Stimulated activated naive CD8-positive, alpha-beta T cell treated with anti-CD3 and anti-CD28 coated beads, Interleukin-15, Interleukin-2, amounts not matched to agents 100 ng/mL and 50 ng/mL, for 24 hours (primary cell): ENCODE data around the gene PLEKHA1.

Experiments used
- H3K27ac Mint-ChIP-seq: one replicate; pipeline ENCODE4 v1.8.0; 2021; ENCODE audit warnings: mild to moderate bottlenecking, mixed read lengths
- H3K27me3 Mint-ChIP-seq: one replicate; pipeline ENCODE4 v1.8.0; 2021; ENCODE audit warnings: mixed read lengths
- H3K36me3 Mint-ChIP-seq: one replicate; pipeline ENCODE4 v1.8.0; 2021; ENCODE audit warnings: low read depth, mixed read lengths
- H3K4me1 Mint-ChIP-seq: one replicate; pipeline ENCODE4 v1.8.0; 2021; ENCODE audit warnings: low read depth, mixed read lengths
- H3K4me3 Mint-ChIP-seq: one replicate; pipeline ENCODE4 v1.8.0; 2021; ENCODE audit warnings: mild to moderate bottlenecking, mixed read lengths
- H3K9me3 Mint-ChIP-seq: one replicate; pipeline ENCODE4 v1.8.0; 2021; ENCODE audit warnings: mixed read lengths

Gene PLEKHA1

GRCh38 chr10:122342293-122343134 is 32.0 kb upstream of the PLEKHA1 start:
- Mint-ChIP-seq H3K9me3 (no peaks in the 10 kb centered on the region), H3K36me3 (no peaks in the 10 kb centered on the region), H3K4me1 (peaks cover 15% of the 10 kb centered on the region), H3K27ac (no peak overlapping the region), H3K4me3 (no peak overlapping the region), H3K27me3 (peaks cover 7% of the 10 kb centered on the region)

- Mint-ChIP-seq H3K9me3 (no peaks in the 10 kb centered on the region), H3K27me3 (no peaks in the 10 kb centered on the region), H3K36me3 (no peaks in the 10 kb centered on the region), H3K4me3 (no peak overlapping the region), H3K4me1 (peaks cover 15% of the 10 kb centered on the region), H3K27ac (no peak overlapping the region)
These were observed 31.2 kb upstream of the PLEKHA1 start for GRCh38 chr10:122343135-122343800.

- peaks cover 15% of the 10 kb centered on the region for H3K4me1 Mint-ChIP-seq
- no peak overlapping the region for H3K27ac Mint-ChIP-seq
- no peaks in the 10 kb centered on the region for H3K27me3 Mint-ChIP-seq
- no peak overlapping the region for H3K4me3 Mint-ChIP-seq
- H3K9me3 Mint-ChIP-seq, result no peaks in the 10 kb centered on the region
- H3K36me3 Mint-ChIP-seq, result no peaks in the 10 kb centered on the region
These were observed 30.6 kb upstream of the PLEKHA1 start for GRCh38 chr10:122343936-122344335.

GRCh38 chr10:122344741-122345258 is 29.7 kb upstream of the PLEKHA1 start:
- Mint-ChIP-seq H3K9me3 (no peaks in the 10 kb centered on the region), H3K4me1 (peaks cover 15% of the 10 kb centered on the region), H3K36me3 (no peaks in the 10 kb centered on the region), H3K27me3 (no peaks in the 10 kb centered on the region), H3K4me3 (no peak overlapping the region), H3K27ac (no peak overlapping the region)

GRCh38 chr10:122346326-122346950 is 28.1 kb upstream of the PLEKHA1 start:
- Mint-ChIP-seq H3K27ac (no peak overlapping the region), H3K4me3 (no peak overlapping the region), H3K27me3 (no peaks in the 10 kb centered on the region), H3K4me1 (peaks cover 15% of the 10 kb centered on the region), H3K9me3 (no peaks in the 10 kb centered on the region), H3K36me3 (no peaks in the 10 kb centered on the region)

GRCh38 chr10:122347170-122347841 is 27.2 kb upstream of the PLEKHA1 start:
- H3K27ac Mint-ChIP-seq, result no peak overlapping the region
- H3K27me3 Mint-ChIP-seq, result peaks cover 5% of the 10 kb centered on the region
- peaks cover 15% of the 10 kb centered on the region for H3K4me1 Mint-ChIP-seq
- H3K9me3 Mint-ChIP-seq, result no peaks in the 10 kb centered on the region
- H3K4me3 Mint-ChIP-seq, result no peak overlapping the region
- H3K36me3 Mint-ChIP-seq, result no peaks in the 10 kb centered on the region

GRCh38 chr10:122348512-122348911 is 26.0 kb upstream of the PLEKHA1 start:
- peaks cover 5% of the 10 kb centered on the region for H3K27me3 Mint-ChIP-seq
- H3K9me3 Mint-ChIP-seq, result no peaks in the 10 kb centered on the region
- H3K27ac Mint-ChIP-seq, result no peak overlapping the region
- H3K4me3 Mint-ChIP-seq, result no peak overlapping the region
- H3K4me1 Mint-ChIP-seq, result peaks cover 10% of the 10 kb centered on the region
- H3K36me3 Mint-ChIP-seq, result no peaks in the 10 kb centered on the region

GRCh38 chr10:122348935-122349361 is 25.6 kb upstream of the PLEKHA1 start:
- H3K4me1 Mint-ChIP-seq, result peaks cover 6% of the 10 kb centered on the region
- peaks cover 5% of the 10 kb centered on the region for H3K27me3 Mint-ChIP-seq
- H3K9me3 Mint-ChIP-seq, result no peaks in the 10 kb centered on the region
- H3K36me3 Mint-ChIP-seq, result no peaks in the 10 kb centered on the region
- no peak overlapping the region for H3K27ac Mint-ChIP-seq
- no peak overlapping the region for H3K4me3 Mint-ChIP-seq

GRCh38 chr10:122349758-122350369 is 24.6 kb upstream of the PLEKHA1 start:
- no peak overlapping the region for H3K27ac Mint-ChIP-seq
- H3K4me3 Mint-ChIP-seq, result no peak overlapping the region
- no peaks in the 10 kb centered on the region for H3K9me3 Mint-ChIP-seq
- H3K27me3 Mint-ChIP-seq, result peaks cover 5% of the 10 kb centered on the region
- no peaks in the 10 kb centered on the region for H3K36me3 Mint-ChIP-seq
- H3K4me1 Mint-ChIP-seq, result peaks cover 2% of the 10 kb centered on the region

- no peaks in the 10 kb centered on the region for H3K36me3 Mint-ChIP-seq
- H3K27me3 Mint-ChIP-seq, result peaks cover 5% of the 10 kb centered on the region
- no peaks in the 10 kb centered on the region for H3K4me1 Mint-ChIP-seq
- H3K27ac Mint-ChIP-seq, result no peak overlapping the region
- H3K9me3 Mint-ChIP-seq, result no peaks in the 10 kb centered on the region
- H3K4me3 Mint-ChIP-seq, result no peak overlapping the region
These were observed 23.6 kb upstream of the PLEKHA1 start for GRCh38 chr10:122350893-122351292.

- Mint-ChIP-seq H3K9me3 (no peaks in the 10 kb centered on the region), H3K4me1 (no peaks in the 10 kb centered on the region), H3K36me3 (no peaks in the 10 kb centered on the region), H3K4me3 (no peak overlapping the region), H3K27ac (no peak overlapping the region), H3K27me3 (peaks cover 5% of the 10 kb centered on the region)
These were observed 21.5 kb upstream of the PLEKHA1 start for GRCh38 chr10:122352817-122353525.

GRCh38 chr10:122354383-122354782 is 20.1 kb upstream of the PLEKHA1 start:
- Mint-ChIP-seq H3K27ac (no peak overlapping the region), H3K27me3 (peaks cover 5% of the 10 kb centered on the region), H3K9me3 (peaks cover 6% of the 10 kb centered on the region), H3K4me3 (no peak overlapping the region), H3K4me1 (no peaks in the 10 kb centered on the region), H3K36me3 (peaks cover 6% of the 10 kb centered on the region)

GRCh38 chr10:122357685-122358084 is 16.8 kb upstream of the PLEKHA1 start:
- peaks cover 6% of the 10 kb centered on the region for H3K9me3 Mint-ChIP-seq
- H3K4me1 Mint-ChIP-seq, result peaks cover 4% of the 10 kb centered on the region
- H3K4me3 Mint-ChIP-seq, result no peak overlapping the region
- no peak overlapping the region for H3K27ac Mint-ChIP-seq
- H3K27me3 Mint-ChIP-seq, result no peaks in the 10 kb centered on the region
- peaks cover 6% of the 10 kb centered on the region for H3K36me3 Mint-ChIP-seq

GRCh38 chr10:122359621-122360020 is 14.9 kb upstream of the PLEKHA1 start:
- Mint-ChIP-seq H3K4me1 (peaks cover 7% of the 10 kb centered on the region), H3K4me3 (no peak overlapping the region), H3K27me3 (peaks cover 3% of the 10 kb centered on the region), H3K27ac (no peak overlapping the region), H3K36me3 (peaks cover 6% of the 10 kb centered on the region), H3K9me3 (peaks cover 6% of the 10 kb centered on the region)
